GM21381 (cell line): ENCODE results near the gene TRPM2.
"Not testable (repeated sequence)": the region's sequence is repeated elsewhere in the genome, so short reads cannot be mapped to it uniquely, and the experiment has no call there.

ENCODE experiments used
- ATAC-seq: cut with Tn5 transposase; IDR thresholded peaks from one replicate; pipeline ENCODE4 v1.9.1; 2021; ENCODE audit warnings: mild to moderate bottlenecking, moderate library complexity; ENCODE audit not compliant: unreplicated experiment

Gene TRPM2

DNA sequence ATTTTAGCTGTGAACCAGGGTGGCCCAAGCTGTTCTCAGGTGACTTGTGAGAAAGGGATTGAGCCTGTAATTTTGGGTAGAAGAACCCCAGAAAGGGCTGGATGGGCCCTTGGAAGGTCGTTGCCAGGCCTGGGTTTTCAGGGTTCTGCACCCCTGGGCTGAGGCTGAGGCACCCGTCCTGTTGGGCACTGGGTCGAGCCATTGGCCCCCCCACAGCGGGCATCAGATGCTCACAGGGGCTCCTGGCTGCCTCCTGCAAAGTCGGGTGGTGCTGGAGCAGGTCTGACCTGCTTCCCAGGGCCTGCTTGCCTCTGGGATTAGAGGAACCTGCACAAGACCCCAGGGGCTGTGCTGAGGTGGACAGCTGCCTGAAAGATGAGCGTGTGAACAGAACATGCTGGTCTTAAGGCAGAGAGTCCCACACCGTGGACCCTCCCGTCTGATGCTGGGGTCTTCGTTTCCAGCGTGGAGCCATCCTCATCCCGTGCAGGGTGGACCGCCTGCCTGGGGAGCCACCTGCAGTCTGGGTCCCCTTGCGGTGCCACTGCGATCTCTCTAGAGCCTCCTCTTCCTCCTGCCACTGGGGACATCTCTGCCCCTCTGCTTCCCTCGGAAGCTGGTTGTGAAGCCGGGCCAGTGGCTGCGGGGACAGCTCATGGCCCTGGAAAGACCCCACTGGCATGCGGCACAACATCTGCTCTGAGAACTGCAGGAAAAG, 1.7 kb upstream of the TRPM2 start:
- ATAC-seq = no peak

DNA sequence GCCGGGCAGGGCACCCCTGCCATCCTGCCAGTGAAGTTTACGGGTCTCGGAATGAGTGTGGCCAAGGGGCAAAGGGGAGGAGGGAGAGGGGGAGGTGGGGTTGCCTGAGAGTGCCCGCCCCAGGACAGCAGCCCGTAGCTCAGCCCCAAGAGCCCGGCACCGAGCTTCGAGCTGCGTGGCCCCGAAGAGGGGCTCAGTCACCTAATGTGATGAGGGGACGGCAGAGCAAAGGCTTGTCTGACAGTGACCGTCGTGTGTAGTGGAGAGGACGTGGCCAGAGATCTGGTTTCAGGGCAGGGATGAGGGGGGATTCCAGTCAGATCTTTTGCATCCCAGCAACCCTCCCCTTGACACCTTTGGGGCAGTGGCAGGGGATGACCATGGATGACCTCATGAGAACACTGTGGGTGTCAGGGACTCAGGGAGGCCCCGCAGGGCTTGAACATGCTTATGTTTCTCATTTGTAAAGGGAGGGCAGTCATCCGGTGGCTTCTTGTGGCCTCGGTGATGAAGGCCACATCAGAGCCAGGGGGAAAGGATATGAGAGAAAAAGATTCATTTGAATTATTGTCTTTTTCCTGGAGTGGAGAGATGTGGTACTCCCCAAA, 1.1 kb upstream of the TRPM2 start:
- ATAC-seq = no peak

DNA sequence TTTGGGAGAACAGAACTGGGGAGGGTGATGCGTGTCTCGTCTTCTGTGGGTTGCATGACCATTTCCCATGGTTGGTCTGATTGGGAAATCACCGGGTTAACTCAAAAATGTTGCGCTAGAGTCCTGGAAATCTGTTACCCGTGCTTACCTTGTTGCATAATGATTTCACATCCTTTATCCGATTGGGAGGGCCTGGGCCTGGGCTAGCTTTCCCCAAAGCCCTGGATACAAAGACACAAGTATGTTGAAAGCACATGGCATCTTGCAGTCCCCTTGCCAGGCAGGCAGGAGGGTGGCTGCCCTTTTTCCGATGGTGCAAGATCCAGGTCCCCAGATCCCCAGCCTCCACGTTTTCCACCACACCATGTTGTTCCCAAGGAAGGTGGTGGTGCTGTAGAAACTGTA, 582 bp downstream of the TRPM2 start:
- ATAC-seq = no peak

DNA sequence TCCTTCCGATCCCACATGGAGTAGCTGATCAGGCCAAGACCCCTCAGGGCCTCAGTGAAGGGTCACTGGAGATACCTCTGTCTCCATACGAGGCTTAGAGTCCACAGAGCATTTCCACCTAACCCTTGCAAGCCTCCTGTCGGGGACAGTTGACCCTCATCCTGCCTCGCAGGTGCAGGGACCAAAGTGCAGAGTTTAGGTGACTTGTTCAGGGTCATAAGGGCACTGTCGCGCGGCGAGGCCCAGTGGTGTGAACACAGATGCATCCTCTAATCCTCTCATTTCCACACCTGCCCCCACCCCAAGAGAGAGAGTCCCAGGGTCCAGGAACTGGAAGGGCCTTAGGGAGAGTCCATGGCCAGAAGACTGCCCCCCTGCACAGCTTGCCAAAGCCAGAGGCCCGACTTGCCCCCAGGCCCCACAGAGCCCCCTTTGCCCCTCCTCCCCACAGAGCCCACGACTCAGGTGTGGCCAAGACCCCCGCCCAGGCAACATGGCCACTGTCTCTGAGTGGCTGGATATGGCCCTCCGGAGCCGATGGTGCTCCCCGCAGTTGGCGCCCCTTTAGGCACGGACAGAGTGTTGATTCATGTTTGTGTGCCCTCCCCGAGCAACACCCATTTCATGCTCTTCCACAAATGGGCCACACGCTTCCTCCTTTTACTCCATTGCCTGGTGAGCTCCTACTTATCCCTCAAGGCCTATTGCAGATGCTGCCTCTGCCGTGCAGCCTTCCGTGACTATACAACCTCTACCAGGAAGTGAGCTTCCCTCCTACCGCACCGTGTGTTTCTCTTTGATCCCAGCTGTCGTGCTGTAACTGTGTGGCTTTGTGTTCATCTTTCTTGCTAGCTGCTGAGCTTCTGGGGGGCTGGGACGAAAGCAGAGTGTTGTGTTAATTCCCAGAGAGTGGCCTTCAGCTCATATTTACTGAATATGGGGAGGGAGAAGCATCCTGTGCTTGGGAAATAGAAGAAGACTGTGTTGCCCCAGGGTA, 1.7 kb downstream of the TRPM2 start:
- no peak for ATAC-seq

DNA sequence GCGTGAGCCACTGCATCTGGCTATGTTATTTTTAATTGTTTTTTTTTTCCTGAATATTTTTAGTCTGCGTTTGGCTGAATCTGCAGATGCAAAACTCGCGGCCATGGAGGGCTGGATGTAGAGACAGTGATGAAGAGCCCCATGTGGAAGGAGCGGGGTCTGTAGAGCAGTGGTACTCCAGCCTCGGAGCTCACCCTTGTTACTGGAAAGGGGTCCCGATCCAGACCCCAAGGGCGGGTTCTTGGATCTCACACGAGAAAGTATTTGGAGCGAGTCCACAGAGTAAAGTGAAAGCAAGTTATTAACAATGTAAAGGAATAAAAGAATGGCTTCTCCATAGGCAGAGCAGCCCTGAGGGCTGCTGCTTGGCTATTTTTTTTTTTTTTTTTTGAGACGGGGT, 2.7 kb downstream of the TRPM2 start:
- no peak for ATAC-seq

DNA sequence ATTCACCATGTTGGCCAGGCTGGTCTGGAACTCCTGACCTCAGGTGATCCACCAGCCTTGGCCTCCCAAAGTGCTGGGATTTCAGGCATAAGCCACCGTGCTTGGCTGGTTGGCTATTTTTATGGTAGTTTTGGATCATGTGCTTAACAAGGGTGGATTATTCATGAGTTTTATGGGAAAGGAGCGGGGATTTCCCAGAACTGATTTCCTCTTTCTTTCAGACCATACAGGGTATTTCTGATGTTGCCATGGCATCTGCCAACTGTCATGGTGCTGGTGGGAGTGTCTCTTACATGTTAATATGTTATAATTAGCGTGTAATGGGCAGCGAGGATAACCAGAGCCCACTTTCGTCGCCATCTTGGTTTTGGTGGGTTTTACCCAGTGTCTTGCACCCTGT, 3.2 kb downstream of the TRPM2 start:
- ATAC-seq = no peak

DNA sequence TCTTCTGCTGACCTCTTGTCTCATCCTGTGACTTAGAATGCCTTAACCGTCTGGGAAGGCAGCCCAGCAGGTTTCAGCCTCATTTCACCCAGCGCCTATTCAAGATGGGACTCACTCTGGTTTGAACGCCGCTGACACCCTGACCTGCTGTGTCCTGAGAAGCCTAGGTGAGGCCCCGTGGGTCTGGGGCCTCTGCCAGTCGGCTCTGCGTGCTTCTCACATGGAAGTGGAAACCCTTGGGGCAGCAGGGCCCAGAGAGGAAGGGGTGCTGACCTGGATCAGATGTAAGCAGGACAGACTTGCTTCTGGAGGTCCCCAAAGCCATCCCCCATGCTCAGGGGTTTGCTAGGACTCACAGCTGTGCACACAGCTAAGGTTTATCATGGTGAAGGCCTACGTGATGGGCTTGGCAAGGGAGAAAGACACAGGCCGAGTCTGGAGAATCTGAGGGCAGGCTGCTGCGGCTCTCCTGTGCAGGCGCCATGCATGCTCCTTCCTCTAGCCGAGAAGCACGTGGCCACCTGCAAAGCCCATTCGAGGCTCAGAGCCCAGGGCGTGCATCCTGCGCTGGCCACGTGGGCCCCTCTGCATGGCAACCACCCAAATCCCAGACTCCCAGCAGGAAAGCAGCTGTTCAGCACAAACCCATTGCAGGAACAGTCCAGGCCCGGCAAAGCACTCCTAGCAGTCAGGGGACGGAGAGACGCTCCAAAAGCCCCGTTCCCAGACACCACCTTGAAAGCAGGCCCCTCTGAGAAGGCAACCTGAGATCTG, 3.8 kb downstream of the TRPM2 start:
- ATAC-seq = no peak

DNA sequence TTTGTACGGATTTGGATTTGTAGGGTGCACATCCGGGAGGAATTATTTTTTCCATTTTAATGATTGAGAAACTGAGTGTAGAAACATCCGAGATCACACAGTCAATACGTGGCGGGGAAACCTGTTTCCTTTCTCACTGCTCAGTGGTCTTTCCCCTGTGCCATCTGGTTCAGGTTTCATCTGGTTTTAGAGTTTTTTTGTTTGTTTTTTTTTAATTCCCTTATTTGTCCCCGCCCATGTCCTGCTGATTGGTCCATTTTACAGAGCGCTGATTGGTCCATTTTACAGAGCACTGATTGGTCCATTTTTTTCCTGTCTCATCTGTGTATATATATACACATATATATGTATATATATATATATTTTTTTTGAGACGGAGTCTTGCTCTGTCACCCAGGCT, 6.0 kb downstream of the TRPM2 start:
- ATAC-seq = no peak

DNA sequence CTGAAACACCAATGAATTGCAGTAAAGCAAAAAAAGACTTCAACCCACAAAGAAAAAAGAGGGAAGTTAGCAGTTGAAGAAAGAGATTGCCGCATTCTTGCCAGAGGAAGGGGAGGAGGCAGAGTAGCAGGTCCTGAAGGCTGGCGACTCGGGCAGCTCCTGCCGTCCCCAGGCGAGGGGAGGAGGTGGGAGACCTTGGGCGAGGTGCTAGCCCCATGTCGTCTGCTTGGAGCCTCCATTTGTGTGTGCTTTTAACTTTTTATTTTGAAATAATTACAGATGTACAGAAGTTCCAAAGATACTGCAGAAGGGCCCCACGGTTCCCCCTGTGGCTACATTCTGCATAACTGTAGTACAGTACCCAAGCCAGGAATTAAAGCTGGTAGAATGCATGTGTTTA, 6.7 kb downstream of the TRPM2 start:
- no peak for ATAC-seq

DNA sequence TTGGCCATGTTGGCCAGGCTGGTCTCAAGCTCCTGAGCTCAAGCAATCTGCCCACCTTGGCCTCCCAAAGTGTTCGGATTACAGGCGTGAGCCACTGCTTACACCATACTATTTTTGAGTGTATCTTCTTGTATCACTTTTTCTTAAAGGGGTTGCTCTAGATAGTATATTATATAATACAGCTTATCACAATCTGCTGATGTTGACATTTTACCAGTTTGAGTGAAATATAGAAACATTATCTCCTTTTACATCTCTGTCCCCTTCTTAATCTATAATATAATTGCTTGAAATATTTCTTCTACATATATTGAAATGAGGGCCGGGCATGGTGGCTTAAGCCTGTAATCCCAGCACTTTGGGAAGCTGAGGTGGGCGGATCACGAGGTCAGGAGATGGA, 8.5 kb downstream of the TRPM2 start:
- ATAC-seq = not testable (repeated sequence)

DNA sequence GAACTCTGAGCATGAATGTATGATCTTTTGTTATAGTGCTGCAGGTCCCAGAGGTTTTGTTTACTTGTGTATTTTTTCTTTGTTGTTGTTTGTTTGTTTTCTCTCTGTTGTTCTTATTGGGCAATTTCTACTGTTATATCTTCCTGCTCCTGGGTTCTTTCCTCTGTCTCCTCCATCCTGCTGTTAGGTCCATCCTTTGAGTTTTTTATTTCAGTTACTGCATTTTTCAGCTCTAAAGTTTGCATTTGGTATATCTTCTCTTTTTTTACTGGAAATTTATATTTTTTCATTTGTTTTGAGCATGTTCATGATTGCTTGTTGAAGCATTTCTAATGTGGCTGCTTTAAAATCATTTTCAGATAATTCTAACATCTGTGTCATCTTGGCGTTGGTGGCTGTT, 9.9 kb downstream of the TRPM2 start:
- ATAC-seq = no peak

DNA sequence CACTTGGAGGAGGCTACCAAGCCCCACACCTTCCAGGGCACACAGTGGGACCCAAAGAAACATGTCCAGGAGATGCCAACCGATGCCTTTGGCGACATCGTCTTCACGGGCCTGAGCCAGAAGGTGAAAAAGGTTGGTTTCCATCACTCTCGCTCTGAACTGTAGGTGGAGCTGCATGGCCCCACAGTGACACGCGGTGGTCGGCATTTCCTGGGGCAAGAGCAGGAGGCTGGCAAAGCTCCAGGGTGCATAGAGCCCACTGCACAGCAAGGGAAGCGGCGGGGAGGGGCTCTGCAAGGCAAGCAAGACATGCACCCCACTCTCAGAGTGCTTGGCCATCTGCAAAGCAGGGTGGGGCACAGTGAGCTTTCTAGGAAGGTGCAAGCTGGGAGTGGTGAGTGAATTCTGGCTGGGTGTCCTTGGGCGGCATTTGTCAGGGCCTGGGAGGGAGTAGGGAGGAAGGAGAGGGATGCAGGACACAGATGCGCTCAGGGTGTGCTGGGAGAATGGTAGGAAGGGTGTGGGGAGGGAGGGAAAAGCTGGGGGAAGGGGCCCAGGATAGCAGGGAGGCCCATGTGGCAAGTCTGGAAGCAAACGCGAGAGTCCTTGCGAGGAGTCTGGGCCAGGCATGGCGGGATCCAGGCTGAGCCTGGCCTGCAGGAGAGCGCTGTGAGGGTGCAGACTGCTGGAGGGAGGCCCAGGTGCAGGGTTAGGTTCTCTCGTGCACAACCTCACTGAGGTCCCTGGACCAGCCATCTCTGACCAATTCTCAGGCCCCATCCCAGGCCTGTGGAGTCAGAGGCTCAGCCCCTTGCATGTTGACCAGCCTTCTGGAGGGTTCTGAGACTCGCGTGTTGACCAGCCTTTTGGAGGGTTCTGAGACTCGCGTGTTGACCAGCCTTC, 11.0 kb downstream of the TRPM2 start:
- ATAC-seq = no peak

DNA sequence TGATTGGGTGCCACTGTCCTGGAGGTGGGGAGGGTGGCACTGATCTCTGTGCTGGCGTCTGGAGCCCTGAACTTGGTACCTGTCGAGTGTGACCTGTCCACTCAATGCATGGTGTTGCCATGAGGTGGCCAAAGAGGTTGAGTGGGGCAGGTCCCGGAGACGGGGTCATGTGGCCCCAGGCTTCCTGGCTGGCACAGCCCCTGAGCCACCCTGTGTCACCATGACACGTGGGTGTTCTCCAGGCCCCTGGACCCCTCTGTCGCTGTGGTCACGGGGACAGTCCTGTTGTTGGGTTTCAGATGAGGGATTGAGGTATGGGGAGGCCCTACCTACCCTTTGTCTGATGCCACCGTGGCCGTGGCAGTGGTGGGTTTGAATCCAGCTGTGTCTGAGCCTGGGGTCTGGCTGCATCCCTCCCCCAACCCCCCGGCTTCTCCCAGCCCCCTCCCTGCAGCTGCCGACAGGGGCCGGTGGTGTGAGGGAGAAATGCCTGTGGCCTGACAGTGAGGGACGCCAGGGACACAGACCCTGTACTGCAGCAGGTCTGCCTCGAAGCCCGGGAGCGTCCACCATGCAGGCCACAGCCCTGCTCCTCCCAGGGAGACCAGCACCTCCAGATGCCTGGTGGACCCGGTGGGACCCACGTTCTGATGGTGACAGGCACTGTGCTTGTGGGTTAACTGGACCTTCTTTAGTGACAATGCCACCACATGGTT, 12.0 kb downstream of the TRPM2 start:
- no peak for ATAC-seq

DNA sequence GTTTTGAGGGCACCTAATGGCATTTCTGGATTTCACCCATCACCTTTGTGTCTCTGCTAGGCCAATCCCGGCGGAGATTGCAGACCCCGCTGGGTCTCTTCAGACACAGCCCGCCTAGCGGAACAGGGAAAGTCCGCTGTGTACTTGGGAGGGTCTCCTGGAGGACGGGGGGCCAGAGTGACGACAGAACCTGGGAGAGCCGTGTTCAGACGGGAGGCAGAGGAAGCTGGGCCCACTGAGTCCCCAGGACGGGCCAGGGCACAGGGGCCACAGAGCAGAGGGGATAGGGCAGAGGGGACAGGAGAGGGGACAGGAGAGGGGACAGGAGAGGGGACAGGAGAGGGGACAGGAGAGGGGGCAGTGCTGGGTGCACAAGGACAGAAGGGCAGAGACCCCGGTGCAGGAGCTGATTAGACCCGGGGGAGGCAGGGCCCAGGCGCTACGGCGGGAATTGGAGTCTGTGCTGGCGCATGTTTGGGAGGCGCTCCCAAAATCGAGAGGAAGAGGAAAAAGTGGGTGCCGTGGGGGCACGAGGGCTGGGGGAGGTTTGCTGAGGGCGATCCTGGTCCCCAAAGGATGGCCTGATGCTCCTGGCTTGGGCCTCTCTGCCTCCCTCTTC, 12.7 kb downstream of the TRPM2 start:
- no peak for ATAC-seq

DNA sequence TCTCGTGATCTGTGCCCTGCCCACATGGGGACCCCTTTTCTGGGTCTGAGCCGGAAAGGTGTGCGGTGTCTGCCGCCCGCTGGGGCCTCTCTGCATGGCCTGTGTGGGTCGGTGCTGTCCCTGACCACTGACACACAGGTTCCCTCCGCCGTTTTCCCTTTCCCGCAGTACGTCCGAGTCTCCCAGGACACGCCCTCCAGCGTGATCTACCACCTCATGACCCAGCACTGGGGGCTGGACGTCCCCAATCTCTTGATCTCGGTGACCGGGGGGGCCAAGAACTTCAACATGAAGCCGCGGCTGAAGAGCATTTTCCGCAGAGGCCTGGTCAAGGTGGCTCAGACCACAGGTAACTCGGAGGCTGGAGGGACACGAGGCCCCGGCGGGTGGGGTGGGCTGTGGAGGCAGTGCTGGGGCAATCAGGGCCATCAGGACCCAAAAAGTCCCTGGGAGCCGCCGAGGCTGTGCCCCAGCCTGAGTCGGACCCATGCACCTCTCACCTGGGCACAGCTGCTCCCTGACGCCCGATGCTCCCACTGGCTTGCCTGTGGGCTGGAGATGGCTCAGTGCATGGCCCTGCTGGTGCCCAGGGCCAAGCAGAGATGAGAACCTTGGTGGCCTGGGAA, 13.3 kb downstream of the TRPM2 start:
- ATAC-seq = no peak

DNA sequence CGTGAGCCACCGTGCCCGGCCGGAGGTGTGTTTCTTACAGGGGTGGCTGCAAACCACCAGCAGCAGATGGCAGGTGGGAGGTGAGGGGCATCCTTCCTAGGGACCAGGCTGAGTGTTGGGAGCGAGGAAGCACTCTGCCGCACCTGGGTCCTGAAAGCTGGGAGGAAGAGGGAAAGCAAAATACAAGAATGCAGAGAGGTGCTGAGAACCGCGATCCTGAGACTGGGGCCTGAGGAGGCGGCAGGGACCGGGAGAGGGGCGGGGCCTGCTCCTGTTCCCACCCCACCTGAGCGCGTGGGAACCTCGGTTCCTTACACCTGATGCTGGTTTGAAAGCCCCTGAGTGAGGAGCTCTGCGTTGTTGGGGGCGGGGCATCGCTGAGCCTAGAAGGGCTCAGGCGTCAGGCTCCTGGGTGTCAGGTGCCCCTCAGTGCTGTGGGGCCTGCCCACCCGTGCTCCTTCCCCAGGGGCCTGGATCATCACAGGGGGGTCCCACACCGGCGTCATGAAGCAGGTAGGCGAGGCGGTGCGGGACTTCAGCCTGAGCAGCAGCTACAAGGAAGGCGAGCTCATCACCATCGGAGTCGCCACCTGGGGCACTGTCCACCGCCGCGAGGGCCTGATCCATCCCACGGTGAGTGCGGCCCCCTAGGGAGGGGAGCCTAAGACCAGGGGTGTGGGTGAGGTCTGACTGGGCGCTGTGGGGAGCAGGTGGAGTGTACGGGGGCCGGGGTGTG, 15.5 kb downstream of the TRPM2 start:
- no peak for ATAC-seq

DNA sequence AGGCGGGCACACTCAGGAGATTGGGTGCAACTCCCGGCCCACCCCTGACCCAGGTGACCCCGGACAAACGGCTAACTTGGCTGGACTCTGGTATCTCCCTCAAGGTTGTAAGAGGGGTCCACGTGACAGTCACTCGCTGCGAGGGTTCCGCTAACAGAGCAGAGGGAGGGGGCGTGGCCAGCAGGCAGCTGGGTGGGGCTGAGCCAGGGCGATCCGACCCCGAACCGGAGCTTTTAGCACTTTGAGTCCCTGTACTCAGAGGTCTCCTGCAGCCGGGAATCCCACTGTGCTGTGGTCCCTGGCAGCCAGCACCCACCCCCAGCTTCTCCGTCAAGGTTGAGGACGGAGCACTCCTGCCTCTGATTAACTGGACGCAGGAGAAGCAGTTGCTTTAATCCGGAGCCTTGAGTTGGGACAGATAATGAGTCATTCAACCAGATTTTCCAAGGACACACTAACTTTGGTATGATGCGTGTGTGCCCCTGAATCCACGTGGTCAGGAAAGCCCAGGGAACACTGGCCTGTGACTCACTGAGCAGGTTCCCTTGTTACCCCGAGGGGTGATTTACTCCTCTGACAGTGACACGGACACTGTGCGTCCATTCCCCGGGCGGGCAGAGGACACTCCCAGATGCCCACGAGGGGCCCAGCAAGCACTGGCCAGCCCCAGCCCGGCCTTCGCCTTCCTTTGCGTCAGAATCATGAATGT, 16.8 kb downstream of the TRPM2 start:
- no peak for ATAC-seq
